ENCODE measurements around the gene USP3. TPM values are rescaled to one million over a fixed set of nuclear protein-coding genes. Genes with fewer than 3 reads are reported as not detected.

Gene USP3
- total and polyA plus RNA-seq, 7 donors = 9.4 to 13.6 (median 10.9) TPM

- Histone ChIP-seq H3K9me3 (no peaks in the 10 kb centered on the region), H3K36me3 (ENCODE audit: insufficient read depth in 1 of 2, low read depth in 1 of 2) (no peaks in the 10 kb centered on the region), H3K27me3 (ENCODE audit: insufficient read depth in 3 of 3, low read length in 2 of 3) (peaks cover 0 to 3% (median 0%) of the 10 kb centered on the region in 3 donors), H3K4me1 (peaks cover 18% of the 10 kb centered on the region), H3K4me3 (peak overlapping the region; percentile 44), H3K27ac (peak overlapping the region; percentile 52)
- ATAC-seq (no peak), DNase-seq (no peak)
- intact Hi-C loops (cut with DNase I) = loop anchor here in 1 of 2 donors (5.0 kb wide), 1 partner anchor 97 kb away; the partner anchor contains the start of gene FBXL22
- no peak for TF ChIP-seq CTCF (IDR thresholded peaks at IDR 0.05)
- WGBS, 3 donors = 68 to 73% (median 69%) methylated on average over 8 of the region's 8 CpGs
These were observed 3.8 kb upstream of the USP3 start for GRCh38 chr15:63500265-63501250.

GRCh38 chr15:63501256-63502089 lies 2.9 kb upstream of the USP3 start:
- intact Hi-C loops (cut with DNase I) = loop anchor here in 1 of 2 donors (5.0 kb wide), 1 partner anchor 96 kb away; the partner anchor contains the start of gene FBXL22
- no peak for TF ChIP-seq CTCF (IDR thresholded peaks at IDR 0.05)
- no peak for ATAC-seq
- H3K27me3 ChIP-seq (ENCODE audit: insufficient read depth in 3 of 3, low read length in 2 of 3) = no peaks in the 10 kb centered on the region
- peaks cover 26% of the 10 kb centered on the region for H3K4me1 ChIP-seq
- WGBS, 3 donors = 13 to 23% (median 15%) methylated on average over 21 of the region's 21 CpGs
- peak overlapping the region; percentile 94 for H3K27ac ChIP-seq
- no peaks in the 10 kb centered on the region for H3K9me3 ChIP-seq
- H3K4me3 ChIP-seq = peak overlapping the region; percentile 44
- H3K36me3 ChIP-seq (ENCODE audit: insufficient read depth in 1 of 2, low read depth in 1 of 2) = no peaks in the 10 kb centered on the region
- peak; percentile 77 to 86 for DNase-seq

GRCh38 chr15:63502137-63502766 lies 2.1 kb upstream of the USP3 start:
- WGBS, 3 donors = 84 to 88% (median 86%) methylated on average over 15 of the region's 15 CpGs
- peak in 1 of 2 donors; percentile 25 for DNase-seq
- H3K4me1 ChIP-seq = peaks cover 32% of the 10 kb centered on the region
- no peak overlapping the region for H3K4me3 ChIP-seq
- H3K36me3 ChIP-seq (ENCODE audit: insufficient read depth in 1 of 2, low read depth in 1 of 2) = no peaks in the 10 kb centered on the region
- peak overlapping the region; percentile 94 for H3K27ac ChIP-seq
- no peaks in the 10 kb centered on the region for H3K9me3 ChIP-seq
- no peak for TF ChIP-seq CTCF (IDR thresholded peaks at IDR 0.05)
- no peaks in the 10 kb centered on the region for H3K27me3 ChIP-seq (ENCODE audit: insufficient read depth in 3 of 3, low read length in 2 of 3)
- no peak for ATAC-seq
- intact Hi-C loops (cut with DNase I) = loop anchor here in 1 of 2 donors (5.0 kb wide), 1 partner anchor 95 kb away; the partner anchor contains the start of gene FBXL22

Measured in psoas muscle (tissue), 8 donors.